Tibial nerve (tissue), 3 donors: ENCODE data around the gene ELAVL4.

Source experiments
- POLR2A ChIP-seq, 2 donors: fragments of 450-650 bp; IDR thresholded peaks; one replicate each; pipeline ENCODE4 v1.6.1; 2017; ENCODE audit warnings: antibody characterized with exemption in 2 of 2, mild to moderate bottlenecking in 2 of 2, moderate library complexity in 2 of 2
- TF ChIP-seq, protein P1 (sequence below), 5 experiments: fragments of 200-600 bp in 3 of 5; fragments of 450-650 bp in 2 of 5; sonication (generic) in 3 of 5; IDR thresholded peaks; one replicate each; pipeline ENCODE4 v1.5.1; 2016 to 2019; ENCODE audit warnings: antibody characterized with exemption in 5 of 5, mild to moderate bottlenecking in 3 of 5, moderate library complexity in 2 of 5

DNA sequence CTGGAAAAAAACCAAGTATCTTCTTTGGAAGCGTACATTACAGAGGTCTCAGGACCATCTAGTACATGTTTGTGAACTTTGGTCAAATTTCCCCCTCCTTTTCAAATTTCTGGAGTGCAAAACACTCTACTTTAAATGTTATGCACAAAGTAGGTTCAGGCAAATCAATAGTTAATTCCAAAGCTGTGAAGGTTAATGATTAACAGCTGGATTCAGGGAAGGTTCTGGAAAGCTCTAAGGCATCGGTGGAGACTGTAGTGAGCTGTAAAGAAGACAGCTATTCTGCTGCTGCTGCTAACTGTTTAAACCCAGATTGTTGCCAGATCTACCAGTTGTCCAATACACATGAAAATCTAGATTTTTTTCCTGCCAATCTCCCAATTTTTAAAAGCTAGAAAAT, 70.9 kb downstream of the ELAVL4 start:
- TF ChIP-seq, protein P1, sequence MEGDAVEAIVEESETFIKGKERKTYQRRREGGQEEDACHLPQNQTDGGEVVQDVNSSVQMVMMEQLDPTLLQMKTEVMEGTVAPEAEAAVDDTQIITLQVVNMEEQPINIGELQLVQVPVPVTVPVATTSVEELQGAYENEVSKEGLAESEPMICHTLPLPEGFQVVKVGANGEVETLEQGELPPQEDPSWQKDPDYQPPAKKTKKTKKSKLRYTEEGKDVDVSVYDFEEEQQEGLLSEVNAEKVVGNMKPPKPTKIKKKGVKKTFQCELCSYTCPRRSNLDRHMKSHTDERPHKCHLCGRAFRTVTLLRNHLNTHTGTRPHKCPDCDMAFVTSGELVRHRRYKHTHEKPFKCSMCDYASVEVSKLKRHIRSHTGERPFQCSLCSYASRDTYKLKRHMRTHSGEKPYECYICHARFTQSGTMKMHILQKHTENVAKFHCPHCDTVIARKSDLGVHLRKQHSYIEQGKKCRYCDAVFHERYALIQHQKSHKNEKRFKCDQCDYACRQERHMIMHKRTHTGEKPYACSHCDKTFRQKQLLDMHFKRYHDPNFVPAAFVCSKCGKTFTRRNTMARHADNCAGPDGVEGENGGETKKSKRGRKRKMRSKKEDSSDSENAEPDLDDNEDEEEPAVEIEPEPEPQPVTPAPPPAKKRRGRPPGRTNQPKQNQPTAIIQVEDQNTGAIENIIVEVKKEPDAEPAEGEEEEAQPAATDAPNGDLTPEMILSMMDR (IDR thresholded peaks at IDR 0.05): no peak
- no peak for TF ChIP-seq POLR2A (IDR thresholded peaks at IDR 0.05)
